AG04449 (cell line): ENCODE results near the gene APOD.

ENCODE experiments used
- CTCF ChIA-PET: fragments of 350-600 bp; formaldehyde crosslinking; extraction: SDS; loops from one replicate; lab custom pipeline; 2021; ENCODE audit warnings: antibody characterized with exemption; lab: Yijun Ruan, JAX
- POLR2A ChIA-PET: fragments of 400-600, 350-600 bp; formaldehyde crosslinking; extraction: SDS; loops from one replicate; lab custom pipeline; 2020; ENCODE audit warnings: antibody characterized with exemption, inconsistent platforms; lab: Yijun Ruan, JAX
- DNase-seq: peaks from one replicate; pipeline ENCODE4 v3.0.0-alpha.2; 2010; ENCODE audit warnings: low read depth, low spot score
- H3K4me3 ChIP-seq: 2 replicates; pipeline ENCODE4 v1.5.1; 2011; ENCODE audit warnings: low read depth, mild to moderate bottlenecking, control low read depth, low read length
- TF ChIP-seq, protein P1 (sequence below): IDR thresholded peaks from one replicate; pipeline ENCODE4 v1.5.1; 2011; ENCODE audit warnings: mild to moderate bottlenecking, moderate library complexity, low read length, control low read depth, inconsistent platforms; ENCODE audit not compliant: insufficient read depth; ENCODE audit errors: missing control alignments

APOD gene

GRCh38 chr3:195532834-195533233, 50.9 kb downstream of the APOD start:
- no peak for DNase-seq
- CTCF ChIA-PET, result interaction anchor here (0.9 to 8.0 kb wide), 7 partner anchors 8 to 263 kb away, joined by 3 to 68 read pairs (median 7); partner anchors contain the start of gene XXYLT1
- no peak overlapping the region for H3K4me3 ChIP-seq
- TF ChIP-seq, protein P1, sequence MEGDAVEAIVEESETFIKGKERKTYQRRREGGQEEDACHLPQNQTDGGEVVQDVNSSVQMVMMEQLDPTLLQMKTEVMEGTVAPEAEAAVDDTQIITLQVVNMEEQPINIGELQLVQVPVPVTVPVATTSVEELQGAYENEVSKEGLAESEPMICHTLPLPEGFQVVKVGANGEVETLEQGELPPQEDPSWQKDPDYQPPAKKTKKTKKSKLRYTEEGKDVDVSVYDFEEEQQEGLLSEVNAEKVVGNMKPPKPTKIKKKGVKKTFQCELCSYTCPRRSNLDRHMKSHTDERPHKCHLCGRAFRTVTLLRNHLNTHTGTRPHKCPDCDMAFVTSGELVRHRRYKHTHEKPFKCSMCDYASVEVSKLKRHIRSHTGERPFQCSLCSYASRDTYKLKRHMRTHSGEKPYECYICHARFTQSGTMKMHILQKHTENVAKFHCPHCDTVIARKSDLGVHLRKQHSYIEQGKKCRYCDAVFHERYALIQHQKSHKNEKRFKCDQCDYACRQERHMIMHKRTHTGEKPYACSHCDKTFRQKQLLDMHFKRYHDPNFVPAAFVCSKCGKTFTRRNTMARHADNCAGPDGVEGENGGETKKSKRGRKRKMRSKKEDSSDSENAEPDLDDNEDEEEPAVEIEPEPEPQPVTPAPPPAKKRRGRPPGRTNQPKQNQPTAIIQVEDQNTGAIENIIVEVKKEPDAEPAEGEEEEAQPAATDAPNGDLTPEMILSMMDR, result no peak
- POLR2A ChIA-PET, result interaction anchor here (1.3 kb wide), 1 partner anchor 10 kb away, joined by 4 read pairs; no protein-coding TSS in a partner anchor

GRCh38 chr3:195532345-195532744, 51.4 kb downstream of the APOD start:
- DNase-seq, result no peak
- H3K4me3 ChIP-seq, result no peak overlapping the region
- CTCF ChIA-PET, result interaction anchor here (0.9 to 8.0 kb wide), 5 partner anchors 8 to 262 kb away, joined by 5 to 68 read pairs (median 9); partner anchors contain the start of gene XXYLT1
- TF ChIP-seq, protein P1, result no peak
- POLR2A ChIA-PET, result interaction anchor here (1.3 kb wide), 1 partner anchor 10 kb away, joined by 4 read pairs; no protein-coding TSS in a partner anchor

DNA sequence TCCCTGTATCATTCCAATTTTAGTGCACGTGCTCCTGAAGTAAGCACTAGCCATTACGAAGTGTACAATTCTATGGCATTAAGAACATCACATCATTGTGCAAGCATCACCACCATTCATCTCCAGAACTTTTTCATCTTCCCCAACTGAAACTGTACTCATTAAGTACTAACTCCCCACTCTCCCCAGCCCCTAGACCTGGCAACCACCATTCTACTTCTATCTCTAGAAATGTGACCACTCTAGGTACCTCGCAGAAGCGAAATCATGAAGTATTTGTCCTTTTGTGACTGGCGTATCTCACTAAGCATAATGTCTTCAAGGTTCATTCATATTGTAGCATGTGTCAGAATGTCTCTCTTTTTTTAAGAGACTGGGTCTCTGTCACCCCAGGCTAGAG, 52.1 kb downstream of the APOD start:
- H3K4me3 ChIP-seq, result no peak overlapping the region
- ChIA-PET CTCF (interaction anchor here (0.9 to 8.0 kb wide), 4 partner anchors 7 to 262 kb away, joined by 5 to 68 read pairs (median 10); partner anchors contain the start of gene XXYLT1), POLR2A (interaction anchor here (1.3 kb wide), 1 partner anchor 11 kb away, joined by 4 read pairs; no protein-coding TSS in a partner anchor)
- no peak for DNase-seq
- TF ChIP-seq, protein P1, result no peak

DNA sequence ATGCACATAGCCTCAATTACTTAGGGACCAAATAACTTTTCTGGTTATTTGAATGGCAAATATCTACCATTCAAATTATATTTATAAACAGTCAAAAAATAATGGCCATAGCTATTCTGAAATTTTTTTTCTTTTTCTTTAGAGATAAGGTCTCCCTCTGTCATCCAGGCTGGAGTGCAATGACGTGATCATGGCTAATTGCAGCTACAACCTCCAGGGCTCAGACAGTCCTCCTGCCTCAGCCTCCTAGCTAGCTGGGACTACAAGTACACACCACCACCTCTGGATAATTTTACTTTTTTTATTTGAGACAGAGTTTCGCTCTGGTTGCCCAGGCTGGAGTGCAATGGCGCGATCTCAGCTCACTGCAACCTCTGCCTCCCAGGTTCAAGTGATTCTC, 57.2 kb downstream of the APOD start:
- no peak for DNase-seq
- ChIA-PET POLR2A (no interaction called here), CTCF (interaction anchor here (6.4 to 10.5 kb wide), 2 partner anchors 9 to 254 kb away, joined by 68 to 492 read pairs; partner anchors contain the start of gene XXYLT1)
- TF ChIP-seq, protein P1, result no peak
- H3K4me3 ChIP-seq, result no peak overlapping the region

DNA sequence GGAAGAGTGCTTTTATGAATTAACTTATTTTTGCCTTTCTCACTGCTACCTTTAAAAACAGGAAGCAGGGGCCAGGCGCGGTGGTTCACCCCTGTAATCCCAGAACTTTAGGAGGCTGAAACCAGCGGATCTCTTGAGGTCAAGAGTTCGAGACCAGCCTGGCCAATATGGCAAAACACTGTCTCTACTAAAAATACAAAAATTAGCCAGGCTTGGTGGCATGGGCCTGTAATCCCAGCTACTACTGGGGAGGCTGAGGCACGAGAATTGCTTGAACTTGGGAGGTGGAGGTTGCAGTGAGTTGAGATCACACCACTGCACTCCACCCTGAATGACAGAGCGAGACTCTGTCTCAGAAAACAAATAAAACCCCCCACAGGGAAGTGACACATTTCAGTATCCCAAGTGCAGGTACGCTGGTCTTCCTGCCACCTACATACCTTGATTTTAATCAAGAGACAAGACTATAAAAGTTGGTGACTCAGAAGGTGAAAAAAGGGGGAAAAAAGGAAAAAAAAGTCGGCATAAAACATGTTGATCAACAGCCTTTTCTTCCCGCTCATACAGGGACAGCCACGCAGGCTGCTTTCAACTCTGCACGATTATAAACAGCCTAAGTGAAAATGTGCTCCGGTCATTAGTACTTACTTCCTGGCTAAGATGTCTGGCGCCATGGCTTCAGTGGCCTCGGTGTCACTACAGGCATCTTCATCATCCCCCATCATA, 59.4 kb downstream of the APOD start:
- TF ChIP-seq, protein P1, result no peak
- H3K4me3 ChIP-seq, result no peak overlapping the region
- POLR2A ChIA-PET, result no interaction called here
- DNase-seq, result no peak
- CTCF ChIA-PET, result interaction anchor here (1.1 to 10.5 kb wide), 7 partner anchors 11 to 853 kb away, joined by 3 to 492 read pairs (median 23); partner anchors contain the start of genes LSG1 and XXYLT1

- TF ChIP-seq, protein P1, result peak; percentile 4
- CTCF ChIA-PET, result interaction anchor here (0.8 to 10.5 kb wide), 29 partner anchors 9 to 851 kb away, joined by 3 to 492 read pairs (median 4); partner anchors contain the start of genes ACAP2, LSG1, PPP1R2 and XXYLT1
- POLR2A ChIA-PET, result interaction anchor here (0.8 kb wide), 1 partner anchor 836 kb away, joined by 3 read pairs; no protein-coding TSS in a partner anchor
- H3K4me3 ChIP-seq, result no peak overlapping the region
- no peak for DNase-seq
These were observed 61.3 kb downstream of the APOD start for GRCh38 chr3:195522254-195523023.
